A549 (cell line): Measurements from ENCODE around the gene TCF4. TPM values are rescaled to one million over a fixed set of nuclear protein-coding genes. Genes with fewer than 3 reads are reported as not detected.

Source experiments
- ATAC-seq, 2 experiments: fragments of 200-7000 bp in 1 of 2; fragments of >200 bp in 1 of 2; cut with Nextera tagmentation in 1 of 2; cut with Tn5 transposase in 1 of 2; 3 replicates each; pipeline versions ENCODE4 v1.8.0 to v1.9.1; 2018 to 2020; ENCODE audit warnings: mild to moderate bottlenecking in 1 of 2, moderate library complexity in 1 of 2
- CTCF ChIA-PET: fragments of 300-600 bp; sonication (Branson Sonifier 250); formaldehyde crosslinking; extraction: SDS; loops from one replicate; lab custom pipeline; 2021; ENCODE audit warnings: antibody characterized with exemption, inconsistent platforms; lab: Yijun Ruan, JAX
- POLR2A ChIA-PET: fragments of 350-600 bp; formaldehyde crosslinking; extraction: SDS; loops from one replicate; lab custom pipeline; 2021; ENCODE audit warnings: antibody characterized with exemption, inconsistent platforms; lab: Yijun Ruan, JAX
- DNase-seq, 2 experiments: peaks; one replicate each; pipeline versions ENCODE4 v3.0.0 to v3.0.0-alpha.2; 2011 to 2016; ENCODE audit warnings: low read depth in 1 of 2, low spot score in 1 of 2
- FAIRE-seq: peaks from 2 replicates; lab custom pipeline; 2011; peaks lifted over from hg19 to GRCh38; lab: Jason Lieb, UNC
- H3K27ac ChIP-seq, 2 experiments: fragments of >200 bp; sonication (Bioruptor Twin); formaldehyde crosslinking; 3 replicates each; pipeline ENCODE4 v1.5.1; 2016 to 2017
- H3K4me1 ChIP-seq: fragments of >200 bp; sonication (Bioruptor Twin); formaldehyde crosslinking; 3 replicates; pipeline ENCODE4 v1.6.1; 2016
- H3K4me2 ChIP-seq: fragments of >200 bp; sonication (Bioruptor Twin); formaldehyde crosslinking; 3 replicates; pipeline ENCODE4 v1.6.1; 2016
- H3K4me3 ChIP-seq: fragments of >200 bp; sonication (Bioruptor Twin); formaldehyde crosslinking; 3 replicates; pipeline ENCODE4 v1.5.1; 2016
- H3K9me3 ChIP-seq: fragments of >200 bp; sonication (Bioruptor Twin); formaldehyde crosslinking; 3 replicates; pipeline ENCODE4 v1.6.1; 2016
- CBX8 ChIP-seq: fragments of 200-600 bp; sonication (generic); IDR thresholded peaks from 2 replicates; pipeline ENCODE4 v1.6.1; 2016
- CHD2 ChIP-seq: fragments of 150-350 bp; IDR thresholded peaks from 2 replicates; pipeline ENCODE4 v1.6.1; 2014; ENCODE audit warnings: low read length; ENCODE audit not compliant: partially characterized antibody
- CHD4 ChIP-seq: fragments of 200-600 bp; sonication (generic); IDR thresholded peaks from 2 replicates; pipeline ENCODE4 v1.6.1; 2016; ENCODE audit warnings: antibody characterized with exemption, mild to moderate bottlenecking, borderline replicate concordance
- EP300 ChIP-seq, 2 experiments: fragments of >200 bp; sonication (Bioruptor Twin); formaldehyde crosslinking; IDR thresholded peaks; 2 replicates in 1 of 2; 3 replicates in 1 of 2; pipeline ENCODE4 v1.6.1; 2016 to 2017
- ESRRA ChIP-seq: fragments of 150-350 bp; IDR thresholded peaks from 2 replicates; pipeline ENCODE4 v1.6.1; 2014; ENCODE audit warnings: mild to moderate bottlenecking, low read length, borderline replicate concordance
- FOSB ChIP-seq: fragments of 250-450 bp; sonication (Bioruptor Pico); IDR thresholded peaks from 2 replicates; pipeline ENCODE4 v1.5.0; 2020; ENCODE audit warnings: mild to moderate bottlenecking, moderate library complexity
- FOSL2 ChIP-seq, 2 experiments: fragments of 450-650 bp in 1 of 2; fragments of >200 bp in 1 of 2; sonication (Bioruptor Twin) in 1 of 2; formaldehyde crosslinking; IDR thresholded peaks; 2 replicates each; pipeline versions ENCODE4 v1.5.0 to v1.6.1; 2016 to 2020; ENCODE audit warnings: mild to moderate bottlenecking in 1 of 2, moderate library complexity in 1 of 2
- GATA3 ChIP-seq: IDR thresholded peaks from 2 replicates; pipeline ENCODE4 v1.6.1; 2012; ENCODE audit warnings: borderline replicate concordance
- HES2 ChIP-seq: fragments of >200 bp; sonication (Bioruptor Twin); formaldehyde crosslinking; IDR thresholded peaks from 2 replicates; pipeline ENCODE4 v1.6.1; 2016
- HEYL ChIP-seq: fragments of 250-450 bp; sonication (Bioruptor Pico); IDR thresholded peaks from 2 replicates; pipeline ENCODE4 v1.8.0; 2021; ENCODE audit warnings: mild to moderate bottlenecking, moderate library complexity
- HOXB13 ChIP-seq: fragments of 250-450 bp; sonication (Bioruptor Pico); IDR thresholded peaks from 2 replicates; pipeline ENCODE4 v1.5.0; 2020; ENCODE audit warnings: low read depth, mild to moderate bottlenecking, moderate library complexity
- HOXB5 ChIP-seq: fragments of 250-450 bp; sonication (Bioruptor Pico); IDR thresholded peaks from 2 replicates; pipeline ENCODE4 v1.5.0; 2020; ENCODE audit warnings: mild to moderate bottlenecking, moderate library complexity
- KDM5A ChIP-seq: fragments of 200-600 bp; sonication (generic); IDR thresholded peaks from 2 replicates; pipeline ENCODE4 v1.6.1; 2016; ENCODE audit warnings: antibody characterized with exemption, mild to moderate bottlenecking
- MAFK ChIP-seq: fragments of 450-650 bp; IDR thresholded peaks from 2 replicates; pipeline ENCODE4 v1.6.1; 2014; ENCODE audit not compliant: partially characterized antibody
- MAZ ChIP-seq: fragments of 150-350 bp; IDR thresholded peaks from 2 replicates; pipeline ENCODE4 v1.6.1; 2014; ENCODE audit warnings: antibody characterized with exemption, low read depth, low read length, borderline replicate concordance
- MYC ChIP-seq: IDR thresholded peaks from 2 replicates; pipeline ENCODE4 v1.6.1; 2012; ENCODE audit warnings: mild to moderate bottlenecking, inconsistent platforms, low read length, improper control_type of control experiment, borderline replicate concordance
- NPAS2 ChIP-seq: fragments of 250-450 bp; sonication (Bioruptor Pico); IDR thresholded peaks from 2 replicates; pipeline ENCODE4 v1.8.0; 2022; ENCODE audit warnings: mild to moderate bottlenecking, moderate library complexity, borderline replicate concordance
- POLR2AphosphoS2 ChIP-seq: conservative IDR thresholded peaks from 2 replicates; pipeline ENCODE4 v1.6.1; 2012; ENCODE audit warnings: low read length, improper control_type of control experiment, inconsistent platforms
- RAD21 ChIP-seq, 2 experiments: fragments of >200 bp in 1 of 2; sonication (Bioruptor Twin) in 1 of 2; formaldehyde crosslinking in 1 of 2; IDR thresholded peaks in 1 of 2; conservative IDR thresholded peaks in 1 of 2; 2 replicates in 1 of 2; 3 replicates in 1 of 2; pipeline ENCODE4 v1.6.1; 2012 to 2018; ENCODE audit warnings: inconsistent platforms in 1 of 2
- RCOR1 ChIP-seq: fragments of 150-350 bp; IDR thresholded peaks from 2 replicates; pipeline ENCODE4 v1.6.1; 2014; ENCODE audit warnings: antibody characterized with exemption, low read length, low read depth
- SMC3 ChIP-seq: fragments of >200 bp; sonication (Bioruptor Twin); formaldehyde crosslinking; IDR thresholded peaks from 3 replicates; pipeline ENCODE4 v1.6.1; 2018; ENCODE audit warnings: inconsistent platforms
- ZC3H11A ChIP-seq: fragments of 450-650 bp; IDR thresholded peaks from 2 replicates; pipeline ENCODE4 v1.6.1; 2014; ENCODE audit warnings: antibody characterized with exemption, mild to moderate bottlenecking
- ZFP36 ChIP-seq: fragments of 450-650 bp; IDR thresholded peaks from 2 replicates; pipeline ENCODE4 v1.6.1; 2014; ENCODE audit warnings: borderline replicate concordance; ENCODE audit not compliant: partially characterized antibody
- ZSCAN20 ChIP-seq: fragments of 250-450 bp; sonication (Bioruptor Pico); IDR thresholded peaks from 2 replicates; pipeline ENCODE4 v1.8.0; 2022; ENCODE audit warnings: mild to moderate bottlenecking, moderate library complexity
- WGBS: methylation state at CpG from one replicate; pipeline ENCODE4 v1.1.6; 2017; ENCODE audit errors: missing lambda C conversion rate; 5-methylcytosine and 5-hydroxymethylcytosine counted together
- polyA plus RNA-seq, 4 experiments: library from polyadenylated mRNA; depleted of rRNA in 3 of 4; stranded (reverse); fragments of >200 nt; fragmentation: RNase III in 1 of 4; extraction: RNeasy Plus Mini Kit Qiagen cat#74134 plus additional on column Dnase treatment in 1 of 4; gene quantifications; 2 replicates in 3 of 4; 3 replicates in 1 of 4; pipeline ENCODE4 v1.2.3, GENCODE V29; 2011 to 2017
- TF ChIP-seq, protein P1 (sequence below): IDR thresholded peaks from 2 replicates; pipeline ENCODE4 v1.6.1; 2012; ENCODE audit warnings: low read depth, borderline replicate concordance
- TF ChIP-seq, protein P2 (sequence below): fragments of >200 bp; sonication (Bioruptor Twin); formaldehyde crosslinking; IDR thresholded peaks from 3 replicates; pipeline ENCODE4 v1.5.1; 2016
- TF ChIP-seq, protein P3 (sequence below): IDR thresholded peaks from 2 replicates; pipeline ENCODE4 v1.6.1; 2012
- TF ChIP-seq, protein P4 (sequence below): fragments of 250-450 bp; sonication (Bioruptor Pico); IDR thresholded peaks from 2 replicates; pipeline ENCODE4 v1.5.0; 2020; ENCODE audit warnings: low read depth, mild to moderate bottlenecking, moderate library complexity

TCF4 gene
- polyA plus RNA-seq, 2 of the 4 experiments (the other 2 are of a cell fraction), result 3.0 to 4.0 TPM

GRCh38 chr18:55559739-55560138 is 28.3 kb downstream of the TCF4 start:
- FAIRE-seq (no peak), ATAC-seq (no peak), DNase-seq (no peak)
- no peaks in the 10 kb centered on the region for H3K9me3 ChIP-seq
- no peak overlapping the region for H3K27ac ChIP-seq
- WGBS, result 75% methylated on average over 2 of the region's 2 CpGs
- POLR2A ChIA-PET, result no interaction called here
- no peak overlapping the region for H3K4me3 ChIP-seq
- no peak for TF ChIP-seq GATA3
- TF ChIP-seq ZFP36, result no peak
- no peak for TF ChIP-seq HES2
- TF ChIP-seq ESRRA, result no peak
- TF ChIP-seq, protein P1, sequence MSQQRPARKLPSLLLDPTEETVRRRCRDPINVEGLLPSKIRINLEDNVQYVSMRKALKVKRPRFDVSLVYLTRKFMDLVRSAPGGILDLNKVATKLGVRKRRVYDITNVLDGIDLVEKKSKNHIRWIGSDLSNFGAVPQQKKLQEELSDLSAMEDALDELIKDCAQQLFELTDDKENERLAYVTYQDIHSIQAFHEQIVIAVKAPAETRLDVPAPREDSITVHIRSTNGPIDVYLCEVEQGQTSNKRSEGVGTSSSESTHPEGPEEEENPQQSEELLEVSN, result no peak
- TF ChIP-seq, protein P2, sequence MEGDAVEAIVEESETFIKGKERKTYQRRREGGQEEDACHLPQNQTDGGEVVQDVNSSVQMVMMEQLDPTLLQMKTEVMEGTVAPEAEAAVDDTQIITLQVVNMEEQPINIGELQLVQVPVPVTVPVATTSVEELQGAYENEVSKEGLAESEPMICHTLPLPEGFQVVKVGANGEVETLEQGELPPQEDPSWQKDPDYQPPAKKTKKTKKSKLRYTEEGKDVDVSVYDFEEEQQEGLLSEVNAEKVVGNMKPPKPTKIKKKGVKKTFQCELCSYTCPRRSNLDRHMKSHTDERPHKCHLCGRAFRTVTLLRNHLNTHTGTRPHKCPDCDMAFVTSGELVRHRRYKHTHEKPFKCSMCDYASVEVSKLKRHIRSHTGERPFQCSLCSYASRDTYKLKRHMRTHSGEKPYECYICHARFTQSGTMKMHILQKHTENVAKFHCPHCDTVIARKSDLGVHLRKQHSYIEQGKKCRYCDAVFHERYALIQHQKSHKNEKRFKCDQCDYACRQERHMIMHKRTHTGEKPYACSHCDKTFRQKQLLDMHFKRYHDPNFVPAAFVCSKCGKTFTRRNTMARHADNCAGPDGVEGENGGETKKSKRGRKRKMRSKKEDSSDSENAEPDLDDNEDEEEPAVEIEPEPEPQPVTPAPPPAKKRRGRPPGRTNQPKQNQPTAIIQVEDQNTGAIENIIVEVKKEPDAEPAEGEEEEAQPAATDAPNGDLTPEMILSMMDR, result no peak
- no peak for TF ChIP-seq ZSCAN20 (CRISPR knock-in tag)
- TF ChIP-seq POLR2AphosphoS2, result no peak
- no peak for TF ChIP-seq RCOR1
- TF ChIP-seq FOSB (CRISPR knock-in tag), result no peak
- TF ChIP-seq ZC3H11A, result no peak
- no peak for TF ChIP-seq HOXB5 (CRISPR knock-in tag)
- TF ChIP-seq CHD4, result no peak
- no peak for TF ChIP-seq RAD21 (conservative IDR thresholded peaks at IDR 0.05 in 1 of 2, IDR thresholded peaks at IDR 0.05 in 1 of 2)
- TF ChIP-seq EP300 (IDR thresholded peaks at IDR 0.05), result no peak
- no peak for TF ChIP-seq HEYL (CRISPR knock-in tag)
- no peak for TF ChIP-seq HOXB13
- TF ChIP-seq MYC, result no peak
- no peak overlapping the region for H3K4me2 ChIP-seq
- CTCF ChIA-PET, result no interaction called here
- no peaks in the 10 kb centered on the region for H3K4me1 ChIP-seq

DNA sequence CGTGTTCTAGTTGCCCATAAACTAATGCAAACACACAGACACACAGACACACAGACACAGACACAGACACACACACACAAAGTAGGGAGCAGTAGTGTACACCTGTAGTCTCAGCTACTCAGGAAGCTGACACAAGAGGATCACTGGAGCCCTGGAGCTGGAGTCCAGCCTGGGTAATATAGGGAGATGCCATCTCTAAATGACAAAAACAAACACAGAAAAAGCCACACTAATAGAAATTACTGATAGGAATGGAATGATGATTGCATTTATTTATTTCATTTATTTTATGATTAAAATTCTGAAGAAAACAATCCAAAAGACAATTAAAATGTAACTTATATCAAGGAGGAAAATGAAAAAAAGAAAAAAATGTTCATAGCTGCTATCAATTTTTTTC is 30.8 kb downstream of the TCF4 start:
- Histone ChIP-seq H3K27ac (no peak overlapping the region), H3K9me3 (no peaks in the 10 kb centered on the region), H3K4me2 (no peak overlapping the region), H3K4me3 (no peak overlapping the region), H3K4me1 (no peaks in the 10 kb centered on the region)
- POLR2A ChIA-PET, result no interaction called here
- FAIRE-seq, result no peak
- CTCF ChIA-PET, result no interaction called here
- WGBS, result 50% methylated on average over 1 of the region's 1 CpG
- no peak for ATAC-seq
- DNase-seq, result no peak
- no peak for TF ChIP-seq KDM5A
- no peak for TF ChIP-seq MAFK
- TF ChIP-seq SMC3, result no peak
- TF ChIP-seq NPAS2, result no peak
- TF ChIP-seq CHD2, result no peak
- TF ChIP-seq CHD4, result no peak
- no peak for TF ChIP-seq MAZ
- TF ChIP-seq FOSL2 (IDR thresholded peaks at IDR 0.05), result no peak
- TF ChIP-seq FOSL2 (CRISPR knock-in tag; IDR thresholded peaks at IDR 0.05), result no peak
- no peak for TF ChIP-seq HEYL (CRISPR knock-in tag)
- TF ChIP-seq POLR2AphosphoS2, result no peak
- TF ChIP-seq, protein P3, sequence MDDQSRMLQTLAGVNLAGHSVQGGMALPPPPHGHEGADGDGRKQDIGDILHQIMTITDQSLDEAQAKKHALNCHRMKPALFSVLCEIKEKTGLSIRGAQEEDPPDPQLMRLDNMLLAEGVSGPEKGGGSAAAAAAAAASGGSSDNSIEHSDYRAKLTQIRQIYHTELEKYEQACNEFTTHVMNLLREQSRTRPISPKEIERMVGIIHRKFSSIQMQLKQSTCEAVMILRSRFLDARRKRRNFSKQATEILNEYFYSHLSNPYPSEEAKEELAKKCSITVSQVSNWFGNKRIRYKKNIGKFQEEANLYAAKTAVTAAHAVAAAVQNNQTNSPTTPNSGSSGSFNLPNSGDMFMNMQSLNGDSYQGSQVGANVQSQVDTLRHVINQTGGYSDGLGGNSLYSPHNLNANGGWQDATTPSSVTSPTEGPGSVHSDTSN, result no peak
- no peak for TF ChIP-seq GATA3
- TF ChIP-seq, protein P4, sequence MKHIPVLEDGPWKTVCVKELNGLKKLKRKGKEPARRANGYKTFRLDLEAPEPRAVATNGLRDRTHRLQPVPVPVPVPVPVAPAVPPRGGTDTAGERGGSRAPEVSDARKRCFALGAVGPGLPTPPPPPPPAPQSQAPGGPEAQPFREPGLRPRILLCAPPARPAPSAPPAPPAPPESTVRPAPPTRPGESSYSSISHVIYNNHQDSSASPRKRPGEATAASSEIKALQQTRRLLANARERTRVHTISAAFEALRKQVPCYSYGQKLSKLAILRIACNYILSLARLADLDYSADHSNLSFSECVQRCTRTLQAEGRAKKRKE (CRISPR knock-in tag), result no peak
- TF ChIP-seq CBX8, result no peak
- TF ChIP-seq, all 56 proteins: peak for 0
